IMR-90 (cell line): Measurements from ENCODE around the gene POU2F1. TPM values are rescaled to one million over a fixed set of nuclear protein-coding genes. Genes with fewer than 3 reads are reported as not detected.

ENCODE experiments used
- ATAC-seq: fragments of 200-7000 bp; cut with Tn5 transposase; 2 replicates; pipeline ENCODE4 v1.9.1; 2020; ENCODE audit warnings: low read depth, mild to moderate bottlenecking, moderate library complexity
- BruUV-seq: library from RNA; stranded (reverse); fragments of 400-500 nt; replicated peaks from 2 replicates; lab custom pipeline; 2021; lab: Mats Ljungman, UMichigan
- CTCF ChIA-PET: fragments of 300-600 bp; formaldehyde crosslinking; extraction: SDS; loops from one replicate; lab custom pipeline; 2021; ENCODE audit warnings: antibody characterized with exemption; lab: Yijun Ruan, JAX
- POLR2A ChIA-PET: fragments of 300-600 bp; sonication (Branson Sonifier 250); formaldehyde crosslinking; loops from one replicate; lab custom pipeline; 2022; ENCODE audit warnings: antibody characterized with exemption; ENCODE audit not compliant: unreplicated experiment; lab: Charles Lee
- DNase-seq: peaks from one replicate; pipeline ENCODE4 v3.0.0; 2013
- H2AFZ ChIP-seq: replicated peaks from 2 replicates; pipeline ENCODE3; 2013; ENCODE audit warnings: low read length, mild to moderate bottlenecking; ENCODE audit not compliant: poor library complexity
- H2AK5ac ChIP-seq: 2 replicates; pipeline ENCODE4 v1.6.1; 2013; ENCODE audit warnings: low read depth, low read length, inconsistent platforms
- H2AK9ac ChIP-seq: replicated peaks from 2 replicates; pipeline ENCODE3; 2013; ENCODE audit warnings: mild to moderate bottlenecking, low read depth, low read length, moderate library complexity; ENCODE audit not compliant: poor library complexity
- H2BK120ac ChIP-seq: 2 replicates; pipeline ENCODE4 v1.6.1; 2013; ENCODE audit warnings: low read depth, low read length, inconsistent platforms
- H2BK15ac ChIP-seq: 3 replicates; pipeline ENCODE4 v1.6.1; 2013; ENCODE audit warnings: low read depth, low read length, inconsistent platforms
- H2BK20ac ChIP-seq: 2 replicates; pipeline ENCODE4 v1.6.1; 2013; ENCODE audit warnings: low read depth, mild to moderate bottlenecking, inconsistent platforms, low read length, moderate library complexity
- H2BK5ac ChIP-seq: 2 replicates; pipeline ENCODE4 v1.6.1; 2013; ENCODE audit warnings: mild to moderate bottlenecking, low read depth, low read length, inconsistent platforms; ENCODE audit not compliant: poor library complexity, severe bottlenecking
- H3K14ac ChIP-seq: replicated peaks from 2 replicates; pipeline ENCODE4 v1.6.1; 2013; ENCODE audit warnings: low read depth, low read length, inconsistent platforms
- H3K18ac ChIP-seq: 2 replicates; pipeline ENCODE4 v1.6.1; 2013; ENCODE audit warnings: low read depth, low read length, control low read depth
- H3K23ac ChIP-seq: 2 replicates; pipeline ENCODE4 v1.6.1; 2013; ENCODE audit warnings: low read depth, low read length, inconsistent platforms
- H3K27ac ChIP-seq: 2 replicates; pipeline ENCODE4 v1.5.1; 2013; ENCODE audit warnings: mild to moderate bottlenecking, control low read depth, low read length; ENCODE audit not compliant: insufficient read depth
- H3K27me3 ChIP-seq: 2 replicates; pipeline ENCODE4 v1.6.1; 2013; ENCODE audit warnings: low read length; ENCODE audit not compliant: control insufficient read depth, insufficient read depth
- H3K36me3 ChIP-seq: 2 replicates; pipeline ENCODE4 v1.6.1; 2013; ENCODE audit warnings: low read length, mixed read lengths; ENCODE audit not compliant: control insufficient read depth, insufficient read depth
- H3K4ac ChIP-seq: 2 replicates; pipeline ENCODE4 v1.6.1; 2013; ENCODE audit warnings: low read depth, low read length, inconsistent platforms
- H3K4me1 ChIP-seq: 2 replicates; pipeline ENCODE4 v1.6.1; 2013; ENCODE audit warnings: low read length, mixed read lengths; ENCODE audit not compliant: control insufficient read depth, insufficient read depth
- H3K4me2 ChIP-seq: 2 replicates; pipeline ENCODE4 v1.6.1; 2013; ENCODE audit warnings: low read depth, mild to moderate bottlenecking, control low read depth, low read length, moderate library complexity
- H3K4me3 ChIP-seq: 2 replicates; pipeline ENCODE4 v1.5.1; 2013; ENCODE audit warnings: low read depth, mild to moderate bottlenecking, control low read depth, low read length, moderate library complexity; ENCODE audit not compliant: insufficient read depth
- H3K56ac ChIP-seq: 2 replicates; pipeline ENCODE4 v1.6.1; 2013; ENCODE audit warnings: low read length, inconsistent platforms; ENCODE audit not compliant: insufficient read depth; ENCODE audit errors: extremely low read depth
- H3K79me1 ChIP-seq, 2 experiments: 2 replicates each; pipeline ENCODE4 v1.6.1; 2013; ENCODE audit warnings: low read length in 2 of 2, inconsistent platforms in 1 of 2, low read depth in 1 of 2
- H3K9ac ChIP-seq: 2 replicates; pipeline ENCODE4 v1.6.1; 2013; ENCODE audit warnings: low read depth, low read length, control low read depth
- H3K9me1 ChIP-seq: 2 replicates; pipeline ENCODE4 v1.6.1; 2013; ENCODE audit warnings: low read length, inconsistent platforms; ENCODE audit not compliant: insufficient read depth
- H3K9me3 ChIP-seq: 2 replicates; pipeline ENCODE4 v1.6.1; 2013; ENCODE audit warnings: low read length; ENCODE audit not compliant: control insufficient read depth, insufficient read depth
- H4K20me1 ChIP-seq: 2 replicates; pipeline ENCODE4 v1.6.1; 2013; ENCODE audit warnings: low read length, inconsistent platforms; ENCODE audit not compliant: insufficient read depth
- H4K5ac ChIP-seq: 2 replicates; pipeline ENCODE4 v1.6.1; 2013; ENCODE audit warnings: mild to moderate bottlenecking, low read depth, low read length, control low read depth
- H4K8ac ChIP-seq, 2 experiments: 2 replicates each; pipeline ENCODE4 v1.6.1; 2013; ENCODE audit warnings: low read depth in 2 of 2, low read length in 2 of 2, control low read depth in 1 of 2, inconsistent platforms in 1 of 2
- H4K91ac ChIP-seq: 2 replicates; pipeline ENCODE4 v1.6.1; 2013; ENCODE audit warnings: low read depth, low read length, inconsistent platforms; ENCODE audit not compliant: insufficient read depth
- BHLHE40 ChIP-seq: fragments of 150-350 bp; IDR thresholded peaks from 2 replicates; pipeline ENCODE4 v1.6.1; 2016; ENCODE audit warnings: mild to moderate bottlenecking, low read depth, low read length
- CHD1 ChIP-seq: IDR thresholded peaks from 2 replicates; pipeline ENCODE4 v1.6.1; 2012; ENCODE audit warnings: low read depth, low read length, improper control_type of control experiment
- CTCF ChIP-seq: conservative IDR thresholded peaks from 2 replicates; pipeline ENCODE4 v1.5.1; 2012; ENCODE audit warnings: mild to moderate bottlenecking, low read depth, low read length, improper control_type of control experiment
- FOS ChIP-seq: fragments of 150-350 bp; IDR thresholded peaks from 2 replicates; pipeline ENCODE4 v1.6.1; 2016; ENCODE audit warnings: low read depth, low read length
- MAZ ChIP-seq: IDR thresholded peaks from 2 replicates; pipeline ENCODE4 v1.6.1; 2012; ENCODE audit warnings: low read depth, mild to moderate bottlenecking, low read length, improper control_type of control experiment, moderate library complexity, borderline replicate concordance
- MXI1 ChIP-seq: IDR thresholded peaks from 2 replicates; pipeline ENCODE4 v1.6.1; 2012; ENCODE audit warnings: low read depth, mild to moderate bottlenecking, low read length, moderate library complexity, borderline replicate concordance
- NFE2L2 ChIP-seq: fragments of 150-350 bp; IDR thresholded peaks from 2 replicates; pipeline ENCODE4 v1.6.1; 2016; ENCODE audit warnings: low read depth, mild to moderate bottlenecking, low read length
- RAD21 ChIP-seq: IDR thresholded peaks from 2 replicates; pipeline ENCODE4 v1.6.1; 2012; ENCODE audit warnings: low read length, improper control_type of control experiment
- RCOR1 ChIP-seq: IDR thresholded peaks from 2 replicates; pipeline ENCODE4 v1.6.1; 2012; ENCODE audit warnings: mild to moderate bottlenecking, low read length, improper control_type of control experiment; ENCODE audit not compliant: insufficient replicate concordance
- RFX5 ChIP-seq: IDR thresholded peaks from 2 replicates; pipeline ENCODE4 v1.8.0; 2012; ENCODE audit warnings: low read depth, mild to moderate bottlenecking, low read length, moderate library complexity
- SMC3 ChIP-seq: fragments of 150-350 bp; IDR thresholded peaks from 2 replicates; pipeline ENCODE4 v1.6.1; 2016; ENCODE audit warnings: low read depth, mild to moderate bottlenecking, antibody characterized with exemption, low read length, moderate library complexity
- WGBS, 2 experiments: methylation state at CpG; one replicate each; pipeline versions ENCODE4 v1.1.5 to v1.1.7; 2013; ENCODE audit warnings: missing lambda C conversion rate in 2 of 2; ENCODE audit not compliant: insufficient read length in 1 of 2; ENCODE audit errors: extremely low coverage in 2 of 2; 5-methylcytosine and 5-hydroxymethylcytosine counted together
- dilution Hi-C: fragments of 300-500 bp; cut with HindIII; formaldehyde crosslinking; loops from one replicate; pipeline ENCODE4 v1.14.3; 2018; ENCODE audit warnings: low sequenced_read_pairs; ENCODE audit not compliant: unreplicated experiment
- in situ Hi-C: fragments of 300-500 bp; cut with MboI; formaldehyde crosslinking; loops from 3 replicates; pipeline ENCODE4 v1.14.3; 2019; ENCODE audit warnings: low sequenced_read_pairs, inconsistent platforms, mixed read lengths
- intact Hi-C: fragments of 100-400 bp; cut with micrococcal nuclease; formaldehyde crosslinking; loops from 2 replicates; pipeline ENCODE4 v1.10.0; 2022
- polyA plus RNA-seq, 3 experiments: library from polyadenylated mRNA; depleted of rRNA; stranded (reverse); fragments of >200 nt; gene quantifications; 2 replicates each; pipeline ENCODE4 v1.2.3, GENCODE V29; 2012; ENCODE audit warnings: low replicate concordance in 1 of 3
- total RNA-seq: library from RNA; depleted of rRNA; stranded (reverse); fragments of >200 nt; gene quantifications from 2 replicates; pipeline ENCODE4 v1.2.3, GENCODE V29; 2012
- TF ChIP-seq, protein P1 (sequence below): fragments of 150-350 bp; IDR thresholded peaks from 2 replicates; pipeline ENCODE4 v1.6.1; 2017; ENCODE audit warnings: mild to moderate bottlenecking, antibody characterized with exemption, low read length, low read depth

POU2F1 gene
- total and polyA plus RNA-seq, 2 of the 4 experiments (the other 2 are of a cell fraction) = 1.2 to 3.4 TPM

DNA sequence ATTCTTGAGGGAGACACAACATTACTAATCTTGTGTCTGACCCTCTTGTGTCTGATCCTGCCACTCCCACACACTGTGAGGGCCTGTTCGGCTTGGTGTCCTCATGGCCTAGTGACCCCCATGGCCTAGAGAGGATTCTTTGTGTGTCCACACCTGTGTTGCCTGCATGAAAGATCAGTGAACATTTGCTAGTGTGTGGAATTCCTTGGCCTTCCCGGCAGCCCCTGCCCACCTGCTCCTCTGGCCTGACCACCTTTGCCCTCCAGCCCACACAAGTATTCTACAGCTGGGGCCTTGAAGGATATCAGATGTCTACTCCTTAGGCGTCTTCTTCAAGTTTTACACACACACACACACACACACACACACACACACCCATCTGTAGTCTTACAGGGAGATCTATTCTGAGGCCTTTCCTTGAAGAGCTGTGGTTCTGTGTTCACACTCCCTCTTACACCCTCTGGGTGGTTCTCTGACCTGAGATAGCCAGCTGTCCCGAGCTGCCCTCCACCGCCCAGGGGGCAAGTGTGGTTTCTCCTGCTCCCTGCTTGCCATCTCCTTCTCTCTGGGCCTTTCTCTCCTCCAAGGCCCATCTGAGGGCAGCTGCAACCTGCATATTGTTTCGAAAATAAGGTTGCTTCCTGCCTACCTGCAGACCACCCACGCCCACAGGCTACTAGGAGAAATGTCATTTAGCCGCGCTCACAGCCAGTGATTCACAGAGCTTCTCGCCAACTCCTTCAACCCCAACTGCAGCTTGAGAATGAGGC, 252.3 kb downstream of the POU2F1 start:
- H3K56ac ChIP-seq = no peak overlapping the region
- ATAC-seq = no peak
- H3K23ac ChIP-seq = no peak overlapping the region
- H4K5ac ChIP-seq = no peak overlapping the region
- no peak overlapping the region for H4K91ac ChIP-seq
- no peaks in the 10 kb centered on the region for H3K4me1 ChIP-seq
- WGBS, 2 experiments = no CpG with 5 or more reads among the region's 10 CpGs
- H3K9me1 ChIP-seq = no peaks in the 10 kb centered on the region
- H2AK9ac ChIP-seq = no peak overlapping the region
- H3K4me3 ChIP-seq = no peak overlapping the region
- CTCF ChIA-PET = interaction anchor here (0.6 to 1.2 kb wide), 2 partner anchors 16 to 355 kb away, joined by 3 read pairs; no protein-coding TSS in a partner anchor
- no peak overlapping the region for H3K4me2 ChIP-seq
- POLR2A ChIA-PET = no interaction called here
- dilution Hi-C loops (no loop called here), intact Hi-C loops (no loop called here), in situ Hi-C loops (no loop called here)
- no peak overlapping the region for H3K4ac ChIP-seq
- H4K20me1 ChIP-seq = no peaks in the 10 kb centered on the region
- no peaks in the 10 kb centered on the region for H3K79me1 ChIP-seq
- H2BK15ac ChIP-seq = no peak overlapping the region
- no TSS peak for BruUV-seq
- no peaks in the 10 kb centered on the region for H3K9me3 ChIP-seq
- no peaks in the 10 kb centered on the region for H3K36me3 ChIP-seq
- DNase-seq = no peak
- peaks cover 11% of the 10 kb centered on the region for H3K27me3 ChIP-seq
- no peak overlapping the region for H3K27ac ChIP-seq
- no peak overlapping the region for H2BK120ac ChIP-seq
- no peak overlapping the region for H4K8ac ChIP-seq
- no peak overlapping the region for H2BK5ac ChIP-seq
- H2AK5ac ChIP-seq = no peak overlapping the region
- no peak overlapping the region for H3K9ac ChIP-seq
- H2AFZ ChIP-seq = no peak overlapping the region
- TF ChIP-seq RFX5 = no peak
- TF ChIP-seq, protein P1, sequence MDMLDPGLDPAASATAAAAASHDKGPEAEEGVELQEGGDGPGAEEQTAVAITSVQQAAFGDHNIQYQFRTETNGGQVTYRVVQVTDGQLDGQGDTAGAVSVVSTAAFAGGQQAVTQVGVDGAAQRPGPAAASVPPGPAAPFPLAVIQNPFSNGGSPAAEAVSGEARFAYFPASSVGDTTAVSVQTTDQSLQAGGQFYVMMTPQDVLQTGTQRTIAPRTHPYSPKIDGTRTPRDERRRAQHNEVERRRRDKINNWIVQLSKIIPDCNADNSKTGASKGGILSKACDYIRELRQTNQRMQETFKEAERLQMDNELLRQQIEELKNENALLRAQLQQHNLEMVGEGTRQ = no peak
- TF ChIP-seq RAD21 = no peak
- TF ChIP-seq MAZ = no peak
- TF ChIP-seq SMC3 = no peak
- TF ChIP-seq RCOR1 = no peak
- no peak for TF ChIP-seq BHLHE40
- TF ChIP-seq FOS = no peak
- TF ChIP-seq CTCF = no peak
- no peak for TF ChIP-seq CHD1
- no peak for TF ChIP-seq NFE2L2
- no peak for TF ChIP-seq MXI1
- H2BK20ac ChIP-seq = no peak overlapping the region
- no peak overlapping the region for H3K14ac ChIP-seq
- H3K18ac ChIP-seq = no peak overlapping the region
